Activated naive CD8-positive, alpha-beta T cell treated with anti-CD3 and anti-CD28 coated beads, Interleukin-2, amount 10 ng/mL, durations not matched to agents 7 days and 5 days (primary cell): ENCODE measurements around the gene FAM81B. TPM values are rescaled to one million over a fixed set of nuclear protein-coding genes. Genes with fewer than 3 reads are reported as not detected.

Source experiments
- ATAC-seq: fragments of 150-1000 bp; cut with Tn5 transposase; one replicate; pipeline ENCODE4 v1.10.0; 2021; ENCODE audit warnings: low read depth, moderate library complexity
- POLR2A ChIA-PET: fragments of 350-600 bp; sonication (Branson Sonifier 250); formaldehyde crosslinking; loops from one replicate; lab custom pipeline; 2021; ENCODE audit warnings: antibody characterized with exemption; lab: Charles Lee
- DNase-seq: peaks from one replicate; pipeline ENCODE4 v3.0.0; 2021
- H3K27ac Mint-ChIP-seq: one replicate; pipeline ENCODE4 v1.8.0; 2022; ENCODE audit warnings: mild to moderate bottlenecking, mixed read lengths
- H3K27me3 Mint-ChIP-seq: one replicate; pipeline ENCODE4 v1.8.0; 2022; ENCODE audit warnings: mild to moderate bottlenecking, moderate library complexity, mixed read lengths
- H3K36me3 Mint-ChIP-seq: one replicate; pipeline ENCODE4 v1.8.0; 2021; ENCODE audit warnings: mild to moderate bottlenecking, mixed read lengths
- H3K4me1 Mint-ChIP-seq: one replicate; pipeline ENCODE4 v1.8.0; 2021; ENCODE audit warnings: mixed read lengths
- H3K4me3 Mint-ChIP-seq: one replicate; pipeline ENCODE4 v1.8.0; 2022; ENCODE audit warnings: mild to moderate bottlenecking, moderate library complexity, mixed read lengths
- H3K9me3 Mint-ChIP-seq: one replicate; pipeline ENCODE4 v1.8.0; 2021; ENCODE audit warnings: mixed read lengths
- total RNA-seq, 2 experiments: library from RNA; stranded (reverse); gene quantifications; one replicate each; pipeline ENCODE4 v1.2.3, GENCODE V29; 2021

FAM81B gene
- total RNA-seq, 2 experiments from 2014 or later: not detected

DNA sequence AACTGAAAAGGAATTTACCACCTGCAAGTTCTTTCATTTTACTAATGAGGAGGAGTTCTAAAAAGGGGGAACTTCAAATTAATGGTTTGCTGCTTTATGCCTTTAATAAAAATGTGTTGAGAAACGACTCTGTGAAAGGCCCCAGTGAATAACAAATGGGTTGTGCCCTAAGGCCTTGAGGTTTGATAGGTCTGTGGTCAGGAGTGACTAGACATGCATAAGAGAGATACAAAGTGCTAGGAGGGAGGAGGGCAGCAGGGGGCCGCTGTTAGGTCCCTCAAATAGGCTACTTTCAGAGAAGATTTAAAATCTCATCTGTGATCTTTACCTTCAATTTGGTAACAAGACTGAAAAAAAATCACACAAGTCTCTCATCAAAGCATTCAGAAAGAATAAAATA is 58.3 kb downstream of the FAM81B start:
- Mint-ChIP-seq H3K27ac (no peak overlapping the region), H3K36me3 (no peaks in the 10 kb centered on the region), H3K4me3 (no peak overlapping the region), H3K9me3 (no peaks in the 10 kb centered on the region), H3K27me3 (no peaks in the 10 kb centered on the region), H3K4me1 (no peaks in the 10 kb centered on the region)
- POLR2A ChIA-PET: no interaction called here
- ATAC-seq (no peak), DNase-seq (no peak)

GRCh38 chr5:95454536-95454935 is 63.4 kb downstream of the FAM81B start:
- H3K27me3 Mint-ChIP-seq: no peaks in the 10 kb centered on the region
- no peaks in the 10 kb centered on the region for H3K9me3 Mint-ChIP-seq
- H3K4me3 Mint-ChIP-seq: no peak overlapping the region
- POLR2A ChIA-PET: no interaction called here
- DNase-seq: no peak
- H3K36me3 Mint-ChIP-seq: peaks cover 2% of the 10 kb centered on the region
- H3K4me1 Mint-ChIP-seq: no peaks in the 10 kb centered on the region
- no peak for ATAC-seq
- no peak overlapping the region for H3K27ac Mint-ChIP-seq

DNA sequence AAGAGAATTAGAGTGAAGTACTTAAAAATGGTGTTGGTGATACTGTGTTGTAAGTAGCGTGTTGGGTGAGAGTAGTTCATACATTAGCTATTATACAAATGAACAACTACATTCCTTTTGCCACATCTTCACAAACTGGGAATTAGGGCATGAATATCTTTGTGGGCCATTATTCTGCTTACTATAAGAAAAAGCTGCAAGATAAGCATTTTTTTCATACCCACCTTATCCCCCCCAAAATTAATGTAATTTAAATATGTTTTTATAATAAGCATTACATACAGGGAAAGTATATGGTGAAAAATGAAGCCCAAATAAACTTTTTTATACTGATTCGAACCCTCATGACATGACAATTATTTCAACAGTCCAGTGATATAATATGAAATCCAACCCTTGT is 69.5 kb downstream of the FAM81B start:
- POLR2A ChIA-PET: no interaction called here
- no peaks in the 10 kb centered on the region for H3K9me3 Mint-ChIP-seq

DNA sequence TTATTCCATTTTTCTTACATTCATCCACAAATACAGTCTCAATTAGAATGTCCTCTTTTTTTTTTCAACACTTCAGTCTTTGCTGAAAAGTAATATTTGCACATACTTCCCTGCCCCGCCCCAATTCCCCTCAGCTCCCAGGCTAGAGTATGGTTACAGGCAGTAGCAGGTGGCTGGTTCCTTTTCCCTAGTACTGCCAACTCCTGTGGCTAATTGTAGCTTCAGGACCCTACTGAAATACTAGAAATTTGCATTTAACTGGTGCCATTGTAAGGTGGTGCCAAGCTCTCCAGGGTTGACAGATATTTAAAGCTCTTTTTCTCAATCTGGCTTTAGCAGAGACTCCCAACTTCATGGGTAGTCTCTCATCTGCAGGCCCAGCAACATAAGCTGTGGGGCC is 80.3 kb downstream of the FAM81B start:
- no peak for ATAC-seq
- H3K9me3 Mint-ChIP-seq: no peaks in the 10 kb centered on the region
- H3K27ac Mint-ChIP-seq: no peak overlapping the region
- H3K4me1 Mint-ChIP-seq: peaks cover 3% of the 10 kb centered on the region
- H3K36me3 Mint-ChIP-seq: peaks cover 29% of the 10 kb centered on the region
- POLR2A ChIA-PET: no interaction called here
- no peak for DNase-seq
- H3K4me3 Mint-ChIP-seq: no peak overlapping the region
- no peaks in the 10 kb centered on the region for H3K27me3 Mint-ChIP-seq

More for the DNA sequence above, 69.5 kb downstream of the FAM81B start:
- no peak for ATAC-seq
- DNase-seq: no peak
- H3K4me1 Mint-ChIP-seq: no peaks in the 10 kb centered on the region
- H3K27ac Mint-ChIP-seq: no peak overlapping the region
- peaks cover 18% of the 10 kb centered on the region for H3K36me3 Mint-ChIP-seq
- H3K27me3 Mint-ChIP-seq: no peaks in the 10 kb centered on the region
- no peak overlapping the region for H3K4me3 Mint-ChIP-seq

DNA sequence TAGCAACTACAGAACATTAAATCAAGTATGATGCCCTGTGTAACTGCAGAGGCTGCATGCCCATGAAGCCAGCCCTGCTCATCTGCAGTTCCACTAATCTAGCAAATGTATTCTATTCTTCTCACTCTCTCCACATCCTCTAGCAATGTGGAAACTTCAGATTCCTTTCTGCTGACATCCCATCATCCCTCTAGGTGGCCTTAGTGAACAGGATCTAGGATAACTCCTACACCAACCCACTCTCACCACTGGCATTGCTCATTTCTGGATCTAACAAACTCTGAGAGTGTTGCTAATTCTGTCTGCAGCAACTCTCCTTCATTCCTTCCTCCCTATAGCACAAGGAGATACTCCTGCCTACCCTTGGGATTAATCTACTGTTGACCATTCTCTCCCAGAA is 80.8 kb downstream of the FAM81B start:
- peaks cover 30% of the 10 kb centered on the region for H3K36me3 Mint-ChIP-seq
- H3K4me1 Mint-ChIP-seq: peaks cover 3% of the 10 kb centered on the region
- no peaks in the 10 kb centered on the region for H3K27me3 Mint-ChIP-seq
- POLR2A ChIA-PET: no interaction called here
- no peak overlapping the region for H3K4me3 Mint-ChIP-seq
- H3K27ac Mint-ChIP-seq: no peak overlapping the region
- no peaks in the 10 kb centered on the region for H3K9me3 Mint-ChIP-seq
- ATAC-seq (no peak), DNase-seq (no peak)

DNA sequence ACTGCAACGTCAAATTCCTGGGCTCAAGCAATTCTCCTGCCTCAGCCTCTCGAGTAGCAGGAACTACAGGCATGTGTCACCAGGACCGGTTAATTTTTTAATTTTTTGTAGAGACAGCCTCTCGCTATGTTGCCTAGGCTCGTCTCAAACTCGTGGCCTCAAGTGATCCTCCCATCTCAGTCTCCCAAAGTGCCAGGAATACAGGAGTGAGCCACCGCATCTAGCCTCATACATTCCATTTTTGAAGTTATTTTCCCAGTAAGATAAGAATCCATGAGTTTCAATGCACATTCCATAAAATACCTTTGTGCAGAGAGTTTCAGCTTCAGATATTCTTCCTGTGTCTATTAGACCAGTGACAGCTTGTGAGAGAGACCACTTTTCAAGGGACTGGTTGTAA is 93.3 kb downstream of the FAM81B start:
- POLR2A ChIA-PET: no interaction called here
- Mint-ChIP-seq H3K36me3 (peaks cover 66% of the 10 kb centered on the region), H3K4me3 (no peak overlapping the region), H3K4me1 (peaks cover 8% of the 10 kb centered on the region), H3K27me3 (no peaks in the 10 kb centered on the region), H3K27ac (no peak overlapping the region), H3K9me3 (peaks cover 18% of the 10 kb centered on the region)
- DNase-seq (no peak), ATAC-seq (no peak)

DNA sequence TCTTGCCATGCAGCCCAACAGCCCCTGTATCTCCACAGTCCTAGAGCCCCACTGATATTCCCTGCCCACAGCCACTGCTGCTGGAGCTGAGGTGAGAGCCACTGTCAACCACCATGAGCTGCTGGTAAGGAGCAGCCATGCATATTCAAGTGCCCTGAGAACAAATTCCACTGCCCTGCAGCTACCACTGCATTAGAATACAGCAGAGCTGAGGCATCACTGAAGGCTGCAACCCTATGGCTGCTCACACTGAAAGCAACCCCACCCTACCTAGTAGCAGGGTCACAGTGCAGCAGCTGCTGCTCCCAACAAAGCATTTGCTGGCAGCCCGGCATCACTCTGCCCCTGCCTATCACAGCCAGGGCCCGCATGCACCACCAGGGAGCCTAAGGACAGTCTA is 95.0 kb downstream of the FAM81B start:
- POLR2A ChIA-PET: no interaction called here
- Mint-ChIP-seq H3K27ac (no peak overlapping the region), H3K4me3 (no peak overlapping the region), H3K36me3 (peaks cover 65% of the 10 kb centered on the region), H3K4me1 (peaks cover 4% of the 10 kb centered on the region), H3K27me3 (no peaks in the 10 kb centered on the region), H3K9me3 (peaks cover 15% of the 10 kb centered on the region)
- DNase-seq (no peak), ATAC-seq (no peak)

DNA sequence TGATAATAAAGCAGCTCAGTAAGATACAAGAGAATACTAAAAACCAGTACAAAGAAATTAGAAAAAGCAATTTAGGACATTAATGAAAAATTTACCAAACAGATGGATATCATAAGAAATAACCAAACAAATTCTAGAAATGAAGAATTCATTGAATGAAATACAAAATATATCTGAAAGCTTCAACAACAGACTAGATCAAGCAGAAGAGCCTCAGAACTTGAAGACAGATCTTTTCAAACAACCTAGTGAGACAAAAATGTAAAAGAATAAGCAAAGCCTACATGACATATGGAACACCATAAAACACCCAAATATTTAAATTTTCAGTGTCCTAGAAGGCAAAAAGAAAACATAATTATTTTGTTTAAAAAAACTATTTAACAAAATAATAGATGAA is 96.7 kb downstream of the FAM81B start:
- no peak for DNase-seq
- Mint-ChIP-seq H3K4me1 (no peaks in the 10 kb centered on the region), H3K36me3 (peaks cover 62% of the 10 kb centered on the region), H3K9me3 (peaks cover 11% of the 10 kb centered on the region), H3K27ac (no peak overlapping the region), H3K27me3 (no peaks in the 10 kb centered on the region), H3K4me3 (no peak overlapping the region)
- ATAC-seq: no peak
- POLR2A ChIA-PET: no interaction called here

Other genes with a start within 250 kb of the FAM81B start
- gene MCTP1, start 106.3 kb upstream of the FAM81B start, total RNA-seq: 1 to 10 TPM; 1.6 TPM
- 10 to 100 TPM; 78.4 to 80.3 TPM for gene SKIC3, start 163.6 kb downstream of the FAM81B start, total RNA-seq
- 1 to 10 TPM; 4.6 to 4.7 TPM for gene ARSK, start 163.7 kb downstream of the FAM81B start, total RNA-seq
- 1 to 10 TPM; 1.0 to 1.2 TPM for gene GPR150, start 228.7 kb downstream of the FAM81B start, total RNA-seq